Measurements from ENCODE around the gene KRTAP1-5. TPM values are rescaled to one million over a fixed set of nuclear protein-coding genes. Genes with fewer than 3 reads are reported as not detected.
A peak's percentile ranks its signal among the peaks of the same experiment; 100 is the strongest.
"Not testable (repeated sequence)": the region's sequence is repeated elsewhere in the genome, so short reads cannot be mapped to it uniquely, and the experiment has no call there.

The KRTAP1-5 gene
- total RNA-seq, 4 donors from 2014 or later = not detected

- Histone ChIP-seq H3K4me1 (peaks cover 0 to 25% (median 4%) of the 10 kb centered on the region in 3 donors), H3K27ac (peak overlapping the region in 3 of 4 donors; percentile 33 to 78 (median 62)), H3K36me3 (no peaks in the 10 kb centered on the region), H3K9me3 (no peaks in the 10 kb centered on the region), H3K4me3 (no peak overlapping the region), H3K27me3 (peaks cover 0 to 24% (median 0%) of the 10 kb centered on the region in 4 donors)
- TF ChIP-seq CTCF (IDR thresholded peaks at IDR 0.05) (no peak), POLR2A (IDR thresholded peaks at IDR 0.05) (no peak)
- no peak for DNase-seq
- intact Hi-C loops (cut with DNase I) = no loop called here
- 24 to 32% methylated on average over 5 of the region's 5 CpGs for WGBS, 2 donors
These were observed 24.2 kb downstream of the KRTAP1-5 start for GRCh38 chr17:41002814-41003213.

GRCh38 chr17:41001795-41002194 lies 25.2 kb downstream of the KRTAP1-5 start:
- peak overlapping the region in 2 of 4 donors; percentile 23 to 78 for H3K27ac ChIP-seq
- H3K27me3 ChIP-seq = peaks cover 0 to 34% (median 0%) of the 10 kb centered on the region in 4 donors
- DNase-seq = no peak
- intact Hi-C loops (cut with DNase I) = no loop called here
- TF ChIP-seq POLR2A (IDR thresholded peaks at IDR 0.05) = no peak
- TF ChIP-seq CTCF (IDR thresholded peaks at IDR 0.05) = no peak
- H3K4me3 ChIP-seq = no peak overlapping the region
- H3K9me3 ChIP-seq = no peaks in the 10 kb centered on the region
- H3K4me1 ChIP-seq = peaks cover 0 to 25% (median 4%) of the 10 kb centered on the region in 3 donors
- WGBS, 2 donors = 77 to 82% methylated on average over 4 of the region's 4 CpGs
- no peaks in the 10 kb centered on the region for H3K36me3 ChIP-seq

- H3K4me3 ChIP-seq; H3K27ac ChIP-seq; H3K9me3 ChIP-seq; DNase-seq; intact Hi-C loops (cut with DNase I); H3K36me3 ChIP-seq: not testable (repeated sequence)
- Histone ChIP-seq H3K27me3 (peaks cover 0 to 40% (median 0%) of the 10 kb centered on the region in 4 donors), H3K4me1 (peaks cover 0 to 25% (median 4%) of the 10 kb centered on the region in 3 donors)
- WGBS, 2 donors = 66 to 95% methylated on average over 4 to 6 of the region's 6 CpGs
These were observed 27.4 kb downstream of the KRTAP1-5 start, which contains the start of gene KRTAP3-2 for GRCh38 chr17:40999563-40999962. Gene KRTAP3-2 (minus strand): TSS chr17:40999906. CDS start chr17:40999853, 53 bp downstream.

GRCh38 chr17:40997361-40997760 lies 29.6 kb downstream of the KRTAP1-5 start:
- intact Hi-C loops (cut with DNase I) = no loop called here
- TF ChIP-seq POLR2A (IDR thresholded peaks at IDR 0.05) (no peak), CTCF (IDR thresholded peaks at IDR 0.05) (no peak)
- Histone ChIP-seq H3K36me3 (no peaks in the 10 kb centered on the region), H3K27me3 (peaks cover 0 to 60% (median 0%) of the 10 kb centered on the region in 4 donors), H3K4me1 (peaks cover 0 to 5% (median 0%) of the 10 kb centered on the region in 3 donors), H3K4me3 (no peak overlapping the region), H3K27ac (no peak overlapping the region), H3K9me3 (no peaks in the 10 kb centered on the region)
- WGBS, 2 donors = 66 to 80% methylated on average over 2 of the region's 2 CpGs
- no peak for DNase-seq

GRCh38 chr17:40996829-40997228 lies 30.2 kb downstream of the KRTAP1-5 start:
- intact Hi-C loops (cut with DNase I) = no loop called here
- H3K36me3 ChIP-seq = no peaks in the 10 kb centered on the region
- no peak overlapping the region for H3K27ac ChIP-seq
- no peak for DNase-seq
- no peak overlapping the region for H3K4me3 ChIP-seq
- peaks cover 0 to 59% (median 0%) of the 10 kb centered on the region in 4 donors for H3K27me3 ChIP-seq
- no peaks in the 10 kb centered on the region for H3K4me1 ChIP-seq
- WGBS, 2 donors = 68 to 76% methylated on average over 4 of the region's 4 CpGs
- TF ChIP-seq POLR2A (IDR thresholded peaks at IDR 0.05) (no peak), CTCF (IDR thresholded peaks at IDR 0.05) (no peak)
- H3K9me3 ChIP-seq = no peaks in the 10 kb centered on the region

- no peaks in the 10 kb centered on the region for H3K4me1 ChIP-seq
- H3K27ac ChIP-seq = no peak overlapping the region
- intact Hi-C loops (cut with DNase I) = no loop called here
- H3K27me3 ChIP-seq = peaks cover 0 to 54% (median 0%) of the 10 kb centered on the region in 4 donors
- H3K4me3 ChIP-seq = no peak overlapping the region
- TF ChIP-seq POLR2A (IDR thresholded peaks at IDR 0.05) (no peak), CTCF (IDR thresholded peaks at IDR 0.05) (no peak)
- H3K36me3 ChIP-seq = no peaks in the 10 kb centered on the region
- H3K9me3 ChIP-seq = no peaks in the 10 kb centered on the region
- no peak for DNase-seq
- WGBS, 2 donors = 71 to 74% methylated on average over 1 of the region's 1 CpG
These were observed 31.9 kb downstream of the KRTAP1-5 start for GRCh38 chr17:40995116-40995515.
